Measurements from ENCODE around the gene ITGA11. TPM values are rescaled to one million over a fixed set of nuclear protein-coding genes. Genes with fewer than 3 reads are reported as not detected.

The ITGA11 gene
- total and polyA plus RNA-seq, 2 of the 4 experiments (the other 2 are of a cell fraction): 4.1 to 6.6 TPM

GRCh38 chr15:68261980-68262379 lies 170.0 kb downstream of the ITGA11 start:
- in situ Hi-C loops (cut with MboI; ENCODE audit: low sequenced_read_pairs) (no loop called here), dilution Hi-C loops (cut with HindIII; ENCODE audit: low sequenced_read_pairs, unreplicated experiment) (no loop called here), intact Hi-C loops (cut with micrococcal nuclease) (no loop called here)
- no peaks in the 10 kb centered on the region for H3K4me1 ChIP-seq (ENCODE audit: control insufficient read depth, insufficient read depth, low read length)
- H3K18ac ChIP-seq (ENCODE audit: low read depth, low read length): no peak overlapping the region
- no peak overlapping the region for H3K27ac ChIP-seq (ENCODE audit: insufficient read depth, low read length)
- BruUV-seq (replicated peaks): no TSS peak
- H2AK5ac ChIP-seq (ENCODE audit: low read depth, low read length): no peak overlapping the region
- no CpG with 5 or more reads among the region's 3 CpGs for WGBS, 2 experiments (ENCODE audit: extremely low coverage in 2 of 2, insufficient read length in 1 of 2)
- H4K20me1 ChIP-seq (ENCODE audit: insufficient read depth, low read length): no peaks in the 10 kb centered on the region
- no peak overlapping the region for H4K91ac ChIP-seq (ENCODE audit: insufficient read depth, low read depth, low read length)
- H3K36me3 ChIP-seq (ENCODE audit: control insufficient read depth, insufficient read depth, low read length): no peaks in the 10 kb centered on the region
- no peak overlapping the region for H4K8ac ChIP-seq (ENCODE audit: low read depth in 2 of 2, low read length in 2 of 2)
- no peak overlapping the region for H3K4ac ChIP-seq (ENCODE audit: low read depth, low read length)
- no peak overlapping the region for H2BK5ac ChIP-seq (ENCODE audit: low read depth, low read length, poor library complexity, severe bottlenecking)
- 0 out of 2 replicates have a peak, but pooled peaks cover 1% of the 10 kb centered on the region for H3K27me3 ChIP-seq (ENCODE audit: control insufficient read depth, insufficient read depth, low read length)
- no peak overlapping the region for H3K56ac ChIP-seq (ENCODE audit: extremely low read depth, insufficient read depth, low read length)
- ATAC-seq (ENCODE audit: low read depth): no peak
- H2BK120ac ChIP-seq (ENCODE audit: low read depth, low read length): no peak overlapping the region
- H3K14ac ChIP-seq (replicated peaks; ENCODE audit: low read depth, low read length): no peak overlapping the region
- H2AFZ ChIP-seq (replicated peaks; ENCODE audit: low read length, poor library complexity): no peak overlapping the region
- ChIA-PET CTCF (no interaction called here), POLR2A (ENCODE audit: unreplicated experiment) (no interaction called here)
- no peak for DNase-seq
- H2AK9ac ChIP-seq (replicated peaks; ENCODE audit: low read depth, low read length, poor library complexity): no peak overlapping the region
- no peak overlapping the region for H2BK20ac ChIP-seq (ENCODE audit: low read depth, low read length)
- H3K9me1 ChIP-seq (ENCODE audit: insufficient read depth, low read length): no peaks in the 10 kb centered on the region
- H2BK15ac ChIP-seq (ENCODE audit: low read depth, low read length): no peak overlapping the region
- H3K9me3 ChIP-seq (ENCODE audit: control insufficient read depth, insufficient read depth, low read length): no peaks in the 10 kb centered on the region
- H3K79me1 ChIP-seq (ENCODE audit: low read depth in 1 of 2, low read length in 2 of 2): no peaks in the 10 kb centered on the region
- no peak overlapping the region for H3K4me3 ChIP-seq (ENCODE audit: insufficient read depth, low read depth, low read length)
- TF ChIP-seq FOS (IDR thresholded peaks at IDR 0.05; ENCODE audit: low read depth, low read length): no peak
- no peak for TF ChIP-seq MAFK (IDR thresholded peaks at IDR 0.05; ENCODE audit: low read depth, low read length)
- no peak for TF ChIP-seq CHD1 (IDR thresholded peaks at IDR 0.05; ENCODE audit: low read depth, low read length)
- no peak for TF ChIP-seq BHLHE40 (IDR thresholded peaks at IDR 0.05; ENCODE audit: low read depth, low read length)
- TF ChIP-seq USF2 (IDR thresholded peaks at IDR 0.05; ENCODE audit: low read depth, low read length): no peak
- TF ChIP-seq NFE2L2 (IDR thresholded peaks at IDR 0.05; ENCODE audit: low read depth, low read length): no peak
- H3K9ac ChIP-seq (ENCODE audit: low read depth, low read length): no peak overlapping the region
- no peak overlapping the region for H3K23ac ChIP-seq (ENCODE audit: low read depth, low read length)
- H3K4me2 ChIP-seq (ENCODE audit: low read depth, low read length): no peak overlapping the region
- H4K5ac ChIP-seq (ENCODE audit: low read depth, low read length): no peak overlapping the region

All from IMR-90 (cell line).